Measurements from ENCODE around the gene LRRN2. TPM values are rescaled to one million over a fixed set of nuclear protein-coding genes. Genes with fewer than 3 reads are reported as not detected.

Gene LRRN2
- total and polyA plus RNA-seq, 9 of the 15 experiments (the other 6 are each of a cell fraction or from before 2014, with no cell fraction given): 0.05 TPM; not detected in 8

DNA sequence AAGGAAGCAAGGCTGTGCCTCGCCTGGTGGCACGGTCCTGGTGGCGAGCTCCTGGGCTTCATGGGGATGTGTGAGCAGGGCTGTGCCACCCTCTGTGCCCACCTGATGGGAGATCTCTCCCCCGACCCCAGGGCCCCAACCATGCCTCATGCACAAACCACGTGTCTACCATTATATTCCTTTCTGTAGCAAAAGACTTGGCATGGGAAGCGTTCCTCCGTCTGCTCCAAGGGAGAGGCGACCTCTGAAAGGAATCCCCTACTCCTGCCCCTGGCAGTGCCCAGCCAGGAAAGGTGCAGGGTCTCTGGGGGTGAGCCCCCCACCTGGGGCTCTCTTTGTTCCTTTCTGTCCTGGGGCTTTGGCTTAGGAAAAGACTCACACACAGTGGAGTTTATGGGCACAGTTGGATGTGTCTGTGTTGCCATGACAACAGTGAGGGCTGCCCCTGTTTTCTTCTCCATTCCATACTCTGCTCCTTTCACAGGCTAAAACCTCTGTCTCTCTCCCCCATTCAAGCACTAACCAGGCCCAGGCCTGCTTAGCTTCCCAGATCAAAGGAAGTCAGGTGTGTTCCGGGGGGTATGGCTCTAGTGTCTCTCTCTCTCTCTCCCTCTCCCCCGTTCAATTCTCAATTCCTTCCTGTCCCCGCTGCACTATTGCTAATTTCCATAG, 21.4 kb upstream of the LRRN2 start (continued):
- TF ChIP-seq, protein P1, sequence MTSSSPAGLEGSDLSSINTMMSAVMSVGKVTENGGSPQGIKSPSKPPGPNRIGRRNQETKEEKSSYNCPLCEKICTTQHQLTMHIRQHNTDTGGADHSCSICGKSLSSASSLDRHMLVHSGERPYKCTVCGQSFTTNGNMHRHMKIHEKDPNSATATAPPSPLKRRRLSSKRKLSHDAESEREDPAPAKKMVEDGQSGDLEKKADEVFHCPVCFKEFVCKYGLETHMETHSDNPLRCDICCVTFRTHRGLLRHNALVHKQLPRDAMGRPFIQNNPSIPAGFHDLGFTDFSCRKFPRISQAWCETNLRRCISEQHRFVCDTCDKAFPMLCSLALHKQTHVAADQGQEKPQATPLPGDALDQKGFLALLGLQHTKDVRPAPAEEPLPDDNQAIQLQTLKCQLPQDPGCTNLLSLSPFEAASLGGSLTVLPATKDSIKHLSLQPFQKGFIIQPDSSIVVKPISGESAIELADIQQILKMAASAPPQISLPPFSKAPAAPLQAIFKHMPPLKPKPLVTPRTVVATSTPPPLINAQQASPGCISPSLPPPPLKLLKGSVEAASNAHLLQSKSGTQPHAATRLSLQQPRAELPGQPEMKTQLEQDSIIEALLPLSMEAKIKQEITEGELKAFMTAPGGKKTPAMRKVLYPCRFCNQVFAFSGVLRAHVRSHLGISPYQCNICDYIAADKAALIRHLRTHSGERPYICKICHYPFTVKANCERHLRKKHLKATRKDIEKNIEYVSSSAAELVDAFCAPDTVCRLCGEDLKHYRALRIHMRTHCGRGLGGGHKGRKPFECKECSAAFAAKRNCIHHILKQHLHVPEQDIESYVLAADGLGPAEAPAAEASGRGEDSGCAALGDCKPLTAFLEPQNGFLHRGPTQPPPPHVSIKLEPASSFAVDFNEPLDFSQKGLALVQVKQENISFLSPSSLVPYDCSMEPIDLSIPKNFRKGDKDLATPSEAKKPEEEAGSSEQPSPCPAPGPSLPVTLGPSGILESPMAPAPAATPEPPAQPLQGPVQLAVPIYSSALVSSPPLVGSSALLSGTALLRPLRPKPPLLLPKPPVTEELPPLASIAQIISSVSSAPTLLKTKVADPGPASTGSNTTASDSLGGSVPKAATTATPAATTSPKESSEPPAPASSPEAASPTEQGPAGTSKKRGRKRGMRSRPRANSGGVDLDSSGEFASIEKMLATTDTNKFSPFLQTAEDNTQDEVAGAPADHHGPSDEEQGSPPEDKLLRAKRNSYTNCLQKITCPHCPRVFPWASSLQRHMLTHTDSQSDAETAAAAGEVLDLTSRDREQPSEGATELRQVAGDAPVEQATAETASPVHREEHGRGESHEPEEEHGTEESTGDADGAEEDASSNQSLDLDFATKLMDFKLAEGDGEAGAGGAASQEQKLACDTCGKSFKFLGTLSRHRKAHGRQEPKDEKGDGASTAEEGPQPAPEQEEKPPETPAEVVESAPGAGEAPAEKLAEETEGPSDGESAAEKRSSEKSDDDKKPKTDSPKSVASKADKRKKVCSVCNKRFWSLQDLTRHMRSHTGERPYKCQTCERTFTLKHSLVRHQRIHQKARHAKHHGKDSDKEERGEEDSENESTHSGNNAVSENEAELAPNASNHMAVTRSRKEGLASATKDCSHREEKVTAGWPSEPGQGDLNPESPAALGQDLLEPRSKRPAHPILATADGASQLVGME (CRISPR knock-in tag; IDR thresholded peaks at IDR 0.05): 0 out of 2 replicates have a peak, but pooled peaks have one; percentile 60
- TF ChIP-seq ZNF436 (CRISPR knock-in tag; IDR thresholded peaks at IDR 0.05) (no peak), HNRNPUL1 (IDR thresholded peaks at IDR 0.05; ENCODE audit: low read length) (no peak), HEY1 (CRISPR knock-in tag; IDR thresholded peaks at IDR 0.05; ENCODE audit: borderline replicate concordance) (no peak), GATAD2B (IDR thresholded peaks at IDR 0.05; ENCODE audit: borderline replicate concordance) (no peak), ZFP36 (IDR thresholded peaks at IDR 0.05; ENCODE audit: low read depth, low read length, partially characterized antibody) (no peak), ELF2 (CRISPR knock-in tag; IDR thresholded peaks at IDR 0.05) (no peak), PML (IDR thresholded peaks at IDR 0.05; ENCODE audit: low read length) (no peak), ZNF589 (CRISPR knock-in tag; IDR thresholded peaks at IDR 0.05; ENCODE audit: low read depth) (no peak), TAF7 (tag; IDR thresholded peaks at IDR 0.05) (no peak), ZNF146 (CRISPR knock-in tag; IDR thresholded peaks at IDR 0.05; ENCODE audit: unreplicated experiment) (no peak)
- TF ChIP-seq, protein P2, sequence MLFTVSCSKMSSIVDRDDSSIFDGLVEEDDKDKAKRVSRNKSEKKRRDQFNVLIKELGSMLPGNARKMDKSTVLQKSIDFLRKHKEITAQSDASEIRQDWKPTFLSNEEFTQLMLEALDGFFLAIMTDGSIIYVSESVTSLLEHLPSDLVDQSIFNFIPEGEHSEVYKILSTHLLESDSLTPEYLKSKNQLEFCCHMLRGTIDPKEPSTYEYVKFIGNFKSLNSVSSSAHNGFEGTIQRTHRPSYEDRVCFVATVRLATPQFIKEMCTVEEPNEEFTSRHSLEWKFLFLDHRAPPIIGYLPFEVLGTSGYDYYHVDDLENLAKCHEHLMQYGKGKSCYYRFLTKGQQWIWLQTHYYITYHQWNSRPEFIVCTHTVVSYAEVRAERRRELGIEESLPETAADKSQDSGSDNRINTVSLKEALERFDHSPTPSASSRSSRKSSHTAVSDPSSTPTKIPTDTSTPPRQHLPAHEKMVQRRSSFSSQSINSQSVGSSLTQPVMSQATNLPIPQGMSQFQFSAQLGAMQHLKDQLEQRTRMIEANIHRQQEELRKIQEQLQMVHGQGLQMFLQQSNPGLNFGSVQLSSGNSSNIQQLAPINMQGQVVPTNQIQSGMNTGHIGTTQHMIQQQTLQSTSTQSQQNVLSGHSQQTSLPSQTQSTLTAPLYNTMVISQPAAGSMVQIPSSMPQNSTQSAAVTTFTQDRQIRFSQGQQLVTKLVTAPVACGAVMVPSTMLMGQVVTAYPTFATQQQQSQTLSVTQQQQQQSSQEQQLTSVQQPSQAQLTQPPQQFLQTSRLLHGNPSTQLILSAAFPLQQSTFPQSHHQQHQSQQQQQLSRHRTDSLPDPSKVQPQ (CRISPR knock-in tag; IDR thresholded peaks at IDR 0.05; ENCODE audit: borderline replicate concordance): no peak
- TF ChIP-seq, protein P3, sequence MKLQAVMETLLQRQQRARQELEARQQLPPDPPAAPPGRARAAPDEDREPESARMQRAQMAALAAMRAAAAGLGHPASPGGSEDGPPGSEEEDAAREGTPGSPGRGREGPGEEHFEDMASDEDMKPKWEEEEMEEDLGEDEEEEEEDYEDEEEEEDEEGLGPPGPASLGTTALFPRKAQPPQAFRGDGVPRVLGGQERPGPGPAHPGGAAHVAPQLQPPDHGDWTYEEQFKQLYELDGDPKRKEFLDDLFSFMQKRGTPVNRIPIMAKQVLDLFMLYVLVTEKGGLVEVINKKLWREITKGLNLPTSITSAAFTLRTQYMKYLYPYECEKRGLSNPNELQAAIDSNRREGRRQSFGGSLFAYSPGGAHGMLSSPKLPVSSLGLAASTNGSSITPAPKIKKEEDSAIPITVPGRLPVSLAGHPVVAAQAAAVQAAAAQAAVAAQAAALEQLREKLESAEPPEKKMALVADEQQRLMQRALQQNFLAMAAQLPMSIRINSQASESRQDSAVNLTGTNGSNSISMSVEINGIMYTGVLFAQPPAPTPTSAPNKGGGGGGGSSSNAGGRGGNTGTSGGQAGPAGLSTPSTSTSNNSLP (IDR thresholded peaks at IDR 0.05; ENCODE audit: borderline replicate concordance, low read depth, low read length): no peak
- TF ChIP-seq, protein P4, sequence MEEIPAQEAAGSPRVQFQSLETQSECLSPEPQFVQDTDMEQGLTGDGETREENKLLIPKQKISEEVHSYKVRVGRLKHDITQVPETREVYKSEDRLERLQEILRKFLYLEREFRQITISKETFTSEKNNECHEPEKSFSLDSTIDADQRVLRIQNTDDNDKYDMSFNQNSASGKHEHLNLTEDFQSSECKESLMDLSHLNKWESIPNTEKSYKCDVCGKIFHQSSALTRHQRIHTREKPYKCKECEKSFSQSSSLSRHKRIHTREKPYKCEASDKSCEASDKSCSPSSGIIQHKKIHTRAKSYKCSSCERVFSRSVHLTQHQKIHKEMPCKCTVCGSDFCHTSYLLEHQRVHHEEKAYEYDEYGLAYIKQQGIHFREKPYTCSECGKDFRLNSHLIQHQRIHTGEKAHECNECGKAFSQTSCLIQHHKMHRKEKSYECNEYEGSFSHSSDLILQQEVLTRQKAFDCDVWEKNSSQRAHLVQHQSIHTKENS (CRISPR knock-in tag; IDR thresholded peaks at IDR 0.05): no peak
- TF ChIP-seq, protein P5, sequence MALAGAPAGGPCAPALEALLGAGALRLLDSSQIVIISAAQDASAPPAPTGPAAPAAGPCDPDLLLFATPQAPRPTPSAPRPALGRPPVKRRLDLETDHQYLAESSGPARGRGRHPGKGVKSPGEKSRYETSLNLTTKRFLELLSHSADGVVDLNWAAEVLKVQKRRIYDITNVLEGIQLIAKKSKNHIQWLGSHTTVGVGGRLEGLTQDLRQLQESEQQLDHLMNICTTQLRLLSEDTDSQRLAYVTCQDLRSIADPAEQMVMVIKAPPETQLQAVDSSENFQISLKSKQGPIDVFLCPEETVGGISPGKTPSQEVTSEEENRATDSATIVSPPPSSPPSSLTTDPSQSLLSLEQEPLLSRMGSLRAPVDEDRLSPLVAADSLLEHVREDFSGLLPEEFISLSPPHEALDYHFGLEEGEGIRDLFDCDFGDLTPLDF (CRISPR knock-in tag; IDR thresholded peaks at IDR 0.05): no peak

Data from K562 (cell line).